AG09309 (cell line): ENCODE results near the gene KLK3.
"Not testable (repeated sequence)": the region's sequence is repeated elsewhere in the genome, so short reads cannot be mapped to it uniquely, and the experiment has no call there.

Source experiments
- DNase-seq: peaks from one replicate; pipeline ENCODE4 v3.0.0-alpha.2; 2010; ENCODE audit warnings: low read depth
- H3K4me3 ChIP-seq: 2 replicates; pipeline ENCODE4 v1.5.1; 2011; ENCODE audit warnings: mild to moderate bottlenecking, low read depth, low read length, moderate library complexity; ENCODE audit not compliant: control insufficient read depth
- CTCF ChIP-seq: IDR thresholded peaks from 2 replicates; pipeline ENCODE4 v1.5.1; 2011; ENCODE audit warnings: mild to moderate bottlenecking, low read depth, low read length, inconsistent platforms; ENCODE audit not compliant: insufficient read depth, control insufficient read depth; ENCODE audit errors: missing control alignments

The KLK3 gene

GRCh38 chr19:50894478-50895356 lies 40.0 kb downstream of the KLK3 start:
- H3K4me3 ChIP-seq = no peak overlapping the region
- no peak for TF ChIP-seq CTCF

GRCh38 chr19:50896089-50896590 lies 41.4 kb downstream of the KLK3 start:
- DNase-seq = not testable (repeated sequence)

More at GRCh38 chr19:50894478-50895356, 40.0 kb downstream of the KLK3 start:
- no peak for DNase-seq

GRCh38 chr19:50896591-50897190 lies 42.0 kb downstream of the KLK3 start:
- H3K4me3 ChIP-seq = no peak overlapping the region
- no peak for DNase-seq
- TF ChIP-seq CTCF = no peak

More at GRCh38 chr19:50896089-50896590, 41.4 kb downstream of the KLK3 start:
- not testable (repeated sequence) for H3K4me3 ChIP-seq

- no peak overlapping the region for H3K4me3 ChIP-seq
- no peak for DNase-seq
- no peak for TF ChIP-seq CTCF
These were observed 42.5 kb downstream of the KLK3 start for GRCh38 chr19:50897191-50897607.

- no peak for DNase-seq
These were observed 42.9 kb downstream of the KLK3 start for GRCh38 chr19:50897612-50898011.

GRCh38 chr19:50898018-50898417 lies 43.3 kb downstream of the KLK3 start:
- TF ChIP-seq CTCF = no peak
- no peak for DNase-seq
- no peak overlapping the region for H3K4me3 ChIP-seq

More at GRCh38 chr19:50897612-50898011, 42.9 kb downstream of the KLK3 start:
- H3K4me3 ChIP-seq = no peak overlapping the region
- no peak for TF ChIP-seq CTCF

GRCh38 chr19:50899569-50899968 lies 44.9 kb downstream of the KLK3 start:
- TF ChIP-seq CTCF = no peak
- DNase-seq = no peak
- H3K4me3 ChIP-seq = no peak overlapping the region
